Keratinocyte (primary cell): ENCODE results near the gene C7orf57. TPM values are rescaled to one million over a fixed set of nuclear protein-coding genes. Genes with fewer than 3 reads are reported as not detected.

Experiments used
- DNase-seq: peaks from one replicate; pipeline ENCODE4 v3.0.0-alpha.2; 2011; ENCODE audit warnings: low read depth, missing footprints, low spot score
- FAIRE-seq: peaks from 2 replicates; lab custom pipeline; 2011; peaks lifted over from hg19 to GRCh38; lab: Jason Lieb, UNC
- H2AFZ ChIP-seq: 2 replicates; pipeline ENCODE4 v1.6.0; 2012; ENCODE audit warnings: low read length, control low read depth, inconsistent platforms; ENCODE audit not compliant: control insufficient read depth
- H3K27ac ChIP-seq: 2 replicates; pipeline ENCODE4 v1.5.1; 2011; ENCODE audit warnings: low read length; ENCODE audit not compliant: control insufficient read depth, insufficient read depth
- H3K27me3 ChIP-seq: 3 replicates; pipeline ENCODE4 v1.6.0; 2011; ENCODE audit warnings: low read length; ENCODE audit not compliant: control insufficient read depth, insufficient read depth; ENCODE audit errors: extremely low read depth
- H3K36me3 ChIP-seq, 2 experiments: 2 replicates in 1 of 2; 3 replicates in 1 of 2; pipeline ENCODE4 v1.5.1; 2011; ENCODE audit warnings: low read length in 2 of 2, mild to moderate bottlenecking in 1 of 2; ENCODE audit not compliant: control insufficient read depth in 2 of 2, insufficient read depth in 2 of 2; ENCODE audit errors: extremely low read depth in 1 of 2
- H3K4me1 ChIP-seq: 3 replicates; pipeline ENCODE4 v1.5.1; 2011; ENCODE audit warnings: low read length; ENCODE audit not compliant: control insufficient read depth, insufficient read depth; ENCODE audit errors: extremely low read depth
- H3K4me2 ChIP-seq: 3 replicates; pipeline ENCODE4 v1.6.0; 2011; ENCODE audit warnings: low read depth, low read length; ENCODE audit not compliant: control insufficient read depth, insufficient read depth; ENCODE audit errors: extremely low read depth
- H3K4me3 ChIP-seq, 3 experiments: fragments of 200-600 bp in 1 of 3; sonication (generic) in 1 of 3; 2 replicates in 2 of 3; 3 replicates in 1 of 3; pipeline ENCODE4 v1.5.1; 2011 to 2016; ENCODE audit warnings: low read length in 3 of 3, mild to moderate bottlenecking in 3 of 3, control low read depth in 2 of 3, inconsistent platforms in 1 of 3, low read depth in 1 of 3, mixed read lengths in 1 of 3, mixed run types in 1 of 3, moderate library complexity in 1 of 3; ENCODE audit not compliant: control insufficient read depth in 2 of 3, insufficient read depth in 2 of 3; ENCODE audit errors: extremely low read depth in 1 of 3
- H3K79me2 ChIP-seq: 2 replicates; pipeline ENCODE4 v1.6.0; 2012; ENCODE audit warnings: low read length; ENCODE audit not compliant: control insufficient read depth, insufficient read depth
- H3K9ac ChIP-seq: 3 replicates; pipeline ENCODE4 v1.6.0; 2011; ENCODE audit warnings: low read length; ENCODE audit not compliant: control insufficient read depth, insufficient read depth; ENCODE audit errors: extremely low read depth
- H3K9me1 ChIP-seq: 3 replicates; pipeline ENCODE4 v1.6.0; 2011; ENCODE audit warnings: low read length; ENCODE audit not compliant: control insufficient read depth, insufficient read depth; ENCODE audit errors: extremely low read depth
- H3K9me3 ChIP-seq: 2 replicates; pipeline ENCODE4 v1.5.1; 2012; ENCODE audit warnings: low read depth, low read length; ENCODE audit not compliant: control insufficient read depth
- H4K20me1 ChIP-seq: 3 replicates; pipeline ENCODE4 v1.6.0; 2011; ENCODE audit warnings: low read length; ENCODE audit not compliant: control insufficient read depth, insufficient read depth; ENCODE audit errors: extremely low read depth
- EZH2 ChIP-seq: IDR thresholded peaks from one replicate; pipeline ENCODE4 v1.6.1; 2012; ENCODE audit warnings: inconsistent platforms, mild to moderate bottlenecking, low read length, moderate library complexity
- dilution Hi-C: fragments of 300-500 bp; cut with MboI; formaldehyde crosslinking; loops from one replicate; pipeline ENCODE4 v1.7.0; 2020; ENCODE audit warnings: low sequenced_read_pairs; ENCODE audit not compliant: extremely low pct_ligation_motif_present
- polyA plus RNA-seq, 5 experiments: library from polyadenylated mRNA; depleted of rRNA in 3 of 5; stranded (reverse) in 3 of 5; stranded (forward) in 1 of 5; unstranded in 1 of 5; fragments of >200 nt; gene quantifications; 1 replicate in 1 of 5; 2 replicates in 3 of 5; 3 replicates in 1 of 5; pipeline versions ENCODE4 v1.2.1 to v1.2.3, GENCODE V29; 2011 to 2012; ENCODE audit warnings: missing spikeins in 2 of 5, low read depth in 1 of 5, low replicate concordance in 1 of 5
- TF ChIP-seq, protein P1 (sequence below), 3 experiments: IDR thresholded peaks in 1 of 3; conservative IDR thresholded peaks in 1 of 3; optimal IDR thresholded peaks in 1 of 3; 2 replicates in 2 of 3; 3 replicates in 1 of 3; pipeline versions ENCODE3 to v1.5.1; 2011; ENCODE audit warnings: low read length in 3 of 3, mild to moderate bottlenecking in 3 of 3, moderate library complexity in 2 of 3, control low read depth in 1 of 3, inconsistent platforms in 1 of 3; ENCODE audit not compliant: insufficient read depth in 2 of 3; ENCODE audit errors: extremely low read depth in 1 of 3

Gene C7orf57
- polyA plus RNA-seq, 1 donor (not counting 4 experiments of a cell fraction or from before 2014, with no cell fraction given), result 0.60 TPM

GRCh38 chr7:48035967-48036478 lies 680 bp downstream of the C7orf57 start:
- H4K20me1 ChIP-seq, result no peaks in the 10 kb centered on the region
- TF ChIP-seq, protein P1, sequence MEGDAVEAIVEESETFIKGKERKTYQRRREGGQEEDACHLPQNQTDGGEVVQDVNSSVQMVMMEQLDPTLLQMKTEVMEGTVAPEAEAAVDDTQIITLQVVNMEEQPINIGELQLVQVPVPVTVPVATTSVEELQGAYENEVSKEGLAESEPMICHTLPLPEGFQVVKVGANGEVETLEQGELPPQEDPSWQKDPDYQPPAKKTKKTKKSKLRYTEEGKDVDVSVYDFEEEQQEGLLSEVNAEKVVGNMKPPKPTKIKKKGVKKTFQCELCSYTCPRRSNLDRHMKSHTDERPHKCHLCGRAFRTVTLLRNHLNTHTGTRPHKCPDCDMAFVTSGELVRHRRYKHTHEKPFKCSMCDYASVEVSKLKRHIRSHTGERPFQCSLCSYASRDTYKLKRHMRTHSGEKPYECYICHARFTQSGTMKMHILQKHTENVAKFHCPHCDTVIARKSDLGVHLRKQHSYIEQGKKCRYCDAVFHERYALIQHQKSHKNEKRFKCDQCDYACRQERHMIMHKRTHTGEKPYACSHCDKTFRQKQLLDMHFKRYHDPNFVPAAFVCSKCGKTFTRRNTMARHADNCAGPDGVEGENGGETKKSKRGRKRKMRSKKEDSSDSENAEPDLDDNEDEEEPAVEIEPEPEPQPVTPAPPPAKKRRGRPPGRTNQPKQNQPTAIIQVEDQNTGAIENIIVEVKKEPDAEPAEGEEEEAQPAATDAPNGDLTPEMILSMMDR (optimal IDR thresholded peaks at IDR 0.05 in 1 of 3, IDR thresholded peaks at IDR 0.05 in 1 of 3, conservative IDR thresholded peaks at IDR 0.05 in 1 of 3; ENCODE audit: extremely low read depth in 1 of 3, insufficient read depth in 2 of 3, low read length in 3 of 3), result no peak
- TF ChIP-seq EZH2, result no peak
- dilution Hi-C loops, result no loop called here
- H3K4me3 ChIP-seq, result peak overlapping the region; percentile 48 to 76 (median 65)
- peaks cover 19% of the 10 kb centered on the region for H3K4me1 ChIP-seq
- H3K27ac ChIP-seq, result no peak overlapping the region
- H3K36me3 ChIP-seq, result no peaks in the 10 kb centered on the region
- peak overlapping the region; percentile 90 for H3K4me2 ChIP-seq
- no peak for FAIRE-seq
- H3K9ac ChIP-seq, result peak overlapping the region; percentile 50
- peak overlapping the region; percentile 92 for H2AFZ ChIP-seq
- H3K9me3 ChIP-seq, result no peaks in the 10 kb centered on the region
- no peaks in the 10 kb centered on the region for H3K79me2 ChIP-seq
- no peaks in the 10 kb centered on the region for H3K9me1 ChIP-seq
- DNase-seq, result no peak
- peaks cover 6% of the 10 kb centered on the region for H3K27me3 ChIP-seq

- Histone ChIP-seq H3K79me2 (no peaks in the 10 kb centered on the region), H3K9me3 (no peaks in the 10 kb centered on the region), H3K27ac (no peak overlapping the region), H3K4me2 (no peak overlapping the region), H3K9ac (no peak overlapping the region), H3K9me1 (no peaks in the 10 kb centered on the region), H2AFZ (no peak overlapping the region), H3K27me3 (peaks cover 6% of the 10 kb centered on the region), H3K4me1 (peaks cover 39% of the 10 kb centered on the region), H4K20me1 (no peaks in the 10 kb centered on the region), H3K4me3 (no peak overlapping the region), H3K36me3 (no peaks in the 10 kb centered on the region)
- TF ChIP-seq, protein P1 (optimal IDR thresholded peaks at IDR 0.05 in 1 of 3, IDR thresholded peaks at IDR 0.05 in 1 of 3, conservative IDR thresholded peaks at IDR 0.05 in 1 of 3; ENCODE audit: extremely low read depth in 1 of 3, insufficient read depth in 2 of 3, low read length in 3 of 3), result no peak
- no peak for TF ChIP-seq EZH2
- FAIRE-seq (no peak), DNase-seq (no peak)
- dilution Hi-C loops, result no loop called here
These were observed 3.6 kb downstream of the C7orf57 start for GRCh38 chr7:48038815-48039506.
